Measurements from ENCODE around the gene CACTIN. TPM values are rescaled to one million over a fixed set of nuclear protein-coding genes. Genes with fewer than 3 reads are reported as not detected.
A peak's percentile ranks its signal among the peaks of the same experiment; 100 is the strongest.

The CACTIN gene
- total RNA-seq, 1 experiment from 2014 or later = 33.2 TPM

GRCh38 chr19:3572855-3573161, 53.8 kb downstream of the CACTIN start, which contains the start of gene HMG20B:
Gene HMG20B (plus strand): TSS chr19:3572944. CDS start chr19:3573310, 366 bp downstream.
- H3K27ac ChIP-seq (ENCODE audit: low read depth, low read length) = peak within 1 kb of the TSS; percentile 93

GRCh38 chr19:3572132-3572854, 54.3 kb downstream of the CACTIN start:
- Histone ChIP-seq H2AFZ (ENCODE audit: low read depth, low read length, poor library complexity, severe bottlenecking) (no peak overlapping the region), H3K79me2 (ENCODE audit: insufficient read depth, low read length) (peaks cover 24% of the 10 kb centered on the region; the same call in 1 of the 2 replicates), H3K9ac (ENCODE audit: low read length) (peak overlapping the region; percentile 100), H3K9me3 (ENCODE audit: control insufficient read depth in 1 of 2, insufficient read depth in 1 of 2, low read depth in 1 of 2, low read length in 2 of 2) (no peaks in the 10 kb centered on the region), H3K4me1 (ENCODE audit: control insufficient read depth in 1 of 2, insufficient read depth in 2 of 2, low read length in 2 of 2) (peaks cover 39 to 71% of the 10 kb centered on the region in 2 experiments), H3K27ac (ENCODE audit: low read depth, low read length) (peak overlapping the region; percentile 67), H3K27me3 (ENCODE audit: insufficient read depth, low read length) (no peaks in the 10 kb centered on the region), H3K4me3 (replicated peaks in 1 of 2; ENCODE audit: low read depth in 1 of 2, low read length in 2 of 2) (peak overlapping the region; percentile 36 to 98), H3K9me2 (ENCODE audit: insufficient read depth) (no peaks in the 10 kb centered on the region), H3K4me2 (ENCODE audit: low read length) (peak overlapping the region; percentile 68), H3K36me3 (ENCODE audit: control insufficient read depth in 1 of 2, insufficient read depth in 2 of 2, low read length in 2 of 2) (peaks cover 3 to 21% of the 10 kb centered on the region in 2 experiments; a peak in 2 of 4 replicates), H4K20me1 (ENCODE audit: insufficient read depth) (no peaks in the 10 kb centered on the region; the same call in 1 of the 2 replicates)
- peak; percentile 83 for ATAC-seq
- ChIA-PET CTCF (no interaction called here), RAD21 (ENCODE audit: low non-redundant PET in 1 of 2, low total read pairs in 2 of 2, uncharacterized antibody in 2 of 2, unreplicated experiment in 2 of 2) (no interaction called here), POLR2A (no interaction called here)
- intact Hi-C loops (cut with micrococcal nuclease) = loop anchor here (10.0 kb wide), 1 partner anchor 633 kb away; no protein-coding TSS in a partner anchor
- peak; percentile 99 for DNase-seq (ENCODE audit: low read depth, low spot score)
- TSS peak; percentile 37 for BruUV-seq (replicated peaks)
- no peak for TF ChIP-seq CEBPB (IDR thresholded peaks at IDR 0.05; ENCODE audit: low read depth)
- no peak for TF ChIP-seq SRF (IDR thresholded peaks at IDR 0.05; ENCODE audit: low read depth)
- peak; percentile 9; the same call in 1 of the 2 replicates for TF ChIP-seq POLR2AphosphoS5 (IDR thresholded peaks at IDR 0.05; ENCODE audit: low read depth, low read length)
- TF ChIP-seq EZH2phosphoT487 (IDR thresholded peaks at IDR 0.05; ENCODE audit: borderline replicate concordance) = no peak
- TF ChIP-seq RAD21 (IDR thresholded peaks at IDR 0.05; ENCODE audit: low read depth) = no peak
- TF ChIP-seq ZFX (IDR thresholded peaks at IDR 0.05) = no peak
- TF ChIP-seq REST (IDR thresholded peaks at IDR 0.05; ENCODE audit: low read depth) = no peak
- TF ChIP-seq CBX3 (IDR thresholded peaks at IDR 0.05; ENCODE audit: low read depth) = no peak
- TF ChIP-seq EZH2 (IDR thresholded peaks at IDR 0.05) = no peak
- no peak for TF ChIP-seq JUND (IDR thresholded peaks at IDR 0.05)

More at GRCh38 chr19:3572855-3573161, 53.8 kb downstream of the CACTIN start, which contains the start of gene HMG20B:
- Histone ChIP-seq H3K36me3 (ENCODE audit: control insufficient read depth in 1 of 2, insufficient read depth in 2 of 2, low read length in 2 of 2) (peaks cover 3 to 21% of the 10 kb centered on the region in 2 experiments; a peak in 2 of 4 replicates), H3K9ac (ENCODE audit: low read length) (peak within 1 kb of the TSS; percentile 100), H3K4me2 (ENCODE audit: low read length) (peak within 1 kb of the TSS; percentile 98), H3K4me3 (replicated peaks in 1 of 2; ENCODE audit: low read depth in 1 of 2, low read length in 2 of 2) (peak within 1 kb of the TSS; percentile 94 to 98), H3K79me2 (ENCODE audit: insufficient read depth, low read length) (peaks cover 24% of the 10 kb centered on the region; the same call in 1 of the 2 replicates), H3K9me2 (ENCODE audit: insufficient read depth) (no peaks in the 10 kb centered on the region), H4K20me1 (ENCODE audit: insufficient read depth) (no peaks in the 10 kb centered on the region; the same call in 1 of the 2 replicates), H3K27me3 (ENCODE audit: insufficient read depth, low read length) (no peaks in the 10 kb centered on the region), H2AFZ (ENCODE audit: low read depth, low read length, poor library complexity, severe bottlenecking) (no peak within 1 kb of the TSS), H3K9me3 (ENCODE audit: control insufficient read depth in 1 of 2, insufficient read depth in 1 of 2, low read depth in 1 of 2, low read length in 2 of 2) (no peaks in the 10 kb centered on the region), H3K4me1 (ENCODE audit: control insufficient read depth in 1 of 2, insufficient read depth in 2 of 2, low read length in 2 of 2) (peaks cover 38 to 68% of the 10 kb centered on the region in 2 experiments)
- ATAC-seq = no peak
- intact Hi-C loops (cut with micrococcal nuclease) = loop anchor here (10.0 kb wide), 1 partner anchor 632 kb away; no protein-coding TSS in a partner anchor
- ChIA-PET RAD21 (ENCODE audit: low non-redundant PET in 1 of 2, low total read pairs in 2 of 2, uncharacterized antibody in 2 of 2, unreplicated experiment in 2 of 2) (no interaction called here), CTCF (interaction anchor here (1.7 kb wide), 1 partner anchor 28 kb away, joined by 11 read pairs; no protein-coding TSS in a partner anchor), POLR2A (no interaction called here)
- TF ChIP-seq EZH2phosphoT487 (IDR thresholded peaks at IDR 0.05; ENCODE audit: borderline replicate concordance) = no peak
- no peak for TF ChIP-seq YY1 (IDR thresholded peaks at IDR 0.05; ENCODE audit: extremely low read depth, insufficient replicate concordance, low read depth, low read length)
- TF ChIP-seq MAX (IDR thresholded peaks at IDR 0.05) = 0 out of 2 replicates have a peak, but pooled peaks have one; percentile 37
- TF ChIP-seq EZH2 (IDR thresholded peaks at IDR 0.05) = no peak
- peak; percentile 60; the same call in 1 of the 2 replicates for TF ChIP-seq POLR2AphosphoS5 (IDR thresholded peaks at IDR 0.05; ENCODE audit: low read depth, low read length)
- BruUV-seq (replicated peaks) = no TSS peak
- no peak for DNase-seq (ENCODE audit: low read depth, low spot score)
